ENCODE results near the gene ADAM33. TPM values are rescaled to one million over a fixed set of nuclear protein-coding genes. Genes with fewer than 3 reads are reported as not detected.

ADAM33 gene
- total RNA-seq, 6 experiments from 2014 or later: 0.24 to 0.51 (median 0.45) TPM

- H3K27ac ChIP-seq: no peak overlapping the region
Measured at GRCh38 chr20:3729378-3729777, 47.6 kb upstream of the ADAM33 start.

GRCh38 chr20:3728876-3729275, 47.1 kb upstream of the ADAM33 start:
- H3K27me3 ChIP-seq: no peaks in the 10 kb centered on the region
- H3K4me1 ChIP-seq: no peaks in the 10 kb centered on the region
- intact Hi-C loops (cut with DNase I): no loop called here
- H3K36me3 ChIP-seq: no peaks in the 10 kb centered on the region
- TF ChIP-seq CTCF (IDR thresholded peaks at IDR 0.05): no peak
- TF ChIP-seq POLR2A (IDR thresholded peaks at IDR 0.05): no peak
- 100% methylated on average over 2 of the region's 3 CpGs for WGBS (ENCODE audit: insufficient coverage, low coverage, low lambda C conversion rate, missing lambda C conversion rate)
- no peaks in the 10 kb centered on the region for H3K9me3 ChIP-seq
- no peak overlapping the region for H3K27ac ChIP-seq
- H3K4me3 ChIP-seq: no peak overlapping the region
- DNase-seq (no peak), ATAC-seq (peak in 1 of 4 donors; percentile 13)

More at GRCh38 chr20:3729378-3729777, 47.6 kb upstream of the ADAM33 start:
- no peak for DNase-seq
- TF ChIP-seq POLR2A (IDR thresholded peaks at IDR 0.05): no peak
- no peak for TF ChIP-seq CTCF (IDR thresholded peaks at IDR 0.05)
- Histone ChIP-seq H3K9me3 (no peaks in the 10 kb centered on the region), H3K27me3 (no peaks in the 10 kb centered on the region), H3K4me3 (no peak overlapping the region), H3K36me3 (no peaks in the 10 kb centered on the region), H3K4me1 (no peaks in the 10 kb centered on the region)
- intact Hi-C loops (cut with DNase I): no loop called here
- no peak for ATAC-seq
- WGBS (ENCODE audit: insufficient coverage, low coverage, low lambda C conversion rate, missing lambda C conversion rate): 60% methylated on average over 1 of the region's 6 CpGs

- intact Hi-C loops (cut with DNase I): no loop called here
- no peak for TF ChIP-seq CTCF (IDR thresholded peaks at IDR 0.05)
- no peak for TF ChIP-seq POLR2A (IDR thresholded peaks at IDR 0.05)
- WGBS (ENCODE audit: insufficient coverage, low coverage, low lambda C conversion rate, missing lambda C conversion rate): 83% methylated on average over 2 of the region's 5 CpGs
- Histone ChIP-seq H3K4me1 (no peaks in the 10 kb centered on the region), H3K4me3 (no peak overlapping the region), H3K9me3 (no peaks in the 10 kb centered on the region), H3K27me3 (no peaks in the 10 kb centered on the region), H3K36me3 (no peaks in the 10 kb centered on the region), H3K27ac (no peak overlapping the region)
- no peak for ATAC-seq
- DNase-seq: no peak
Measured at GRCh38 chr20:3728354-3728753, 46.5 kb upstream of the ADAM33 start.

- TF ChIP-seq CTCF (IDR thresholded peaks at IDR 0.05) (no peak), POLR2A (IDR thresholded peaks at IDR 0.05) (no peak)
- whole genome bisulfite sequencing (ENCODE audit: insufficient coverage, low coverage, low lambda C conversion rate, missing lambda C conversion rate): 27% methylated on average over 9 of the region's 11 CpGs
- ATAC-seq: no peak
- no peak for DNase-seq
- H3K27ac ChIP-seq: no peak overlapping the region
- no peaks in the 10 kb centered on the region for H3K4me1 ChIP-seq
- intact Hi-C loops (cut with DNase I): no loop called here
- H3K9me3 ChIP-seq: no peaks in the 10 kb centered on the region
- no peaks in the 10 kb centered on the region for H3K36me3 ChIP-seq
- no peak overlapping the region for H3K4me3 ChIP-seq
- no peaks in the 10 kb centered on the region for H3K27me3 ChIP-seq
Measured at GRCh38 chr20:3727401-3728021, 45.7 kb upstream of the ADAM33 start.

Data from right lobe of liver (tissue), 6 donors.